HuH-7.5 (cell line): Measurements from ENCODE around the gene APIP.

Source experiments
- DNase-seq: peaks from one replicate; pipeline ENCODE4 v3.0.0; 2011; ENCODE audit warnings: low spot score

The APIP gene

DNA sequence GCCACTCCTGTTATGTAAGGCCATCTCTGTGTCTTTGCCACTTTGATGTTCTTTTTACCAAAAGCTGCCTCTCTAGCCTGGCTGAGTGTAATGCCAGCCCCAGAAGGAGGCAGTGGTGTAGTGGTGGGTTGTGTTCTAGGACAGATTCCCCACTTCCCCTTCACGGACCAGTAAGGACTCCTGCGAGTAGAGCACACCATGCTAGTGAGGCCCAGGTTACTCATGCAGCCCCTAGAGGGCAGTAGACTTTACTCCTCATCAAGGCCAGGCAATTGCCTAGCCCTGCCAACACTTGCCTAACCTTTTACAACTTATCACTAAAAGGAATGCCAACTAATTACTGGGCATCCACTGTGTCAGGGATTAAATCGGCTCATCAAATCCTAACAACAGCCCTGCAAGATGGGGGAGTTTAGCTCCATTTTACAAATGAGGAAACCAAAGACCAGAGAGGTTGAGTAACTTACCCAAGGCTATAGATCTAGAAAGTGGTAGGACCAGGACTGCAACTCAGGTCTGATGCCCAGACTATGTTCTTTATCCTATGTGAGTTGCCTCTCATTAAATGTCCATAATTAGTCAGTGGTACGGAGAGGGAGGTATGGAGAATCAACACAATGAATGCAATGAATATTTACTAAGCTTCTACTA lies 75.3 kb downstream of the APIP start:
- DNase-seq: no peak

DNA sequence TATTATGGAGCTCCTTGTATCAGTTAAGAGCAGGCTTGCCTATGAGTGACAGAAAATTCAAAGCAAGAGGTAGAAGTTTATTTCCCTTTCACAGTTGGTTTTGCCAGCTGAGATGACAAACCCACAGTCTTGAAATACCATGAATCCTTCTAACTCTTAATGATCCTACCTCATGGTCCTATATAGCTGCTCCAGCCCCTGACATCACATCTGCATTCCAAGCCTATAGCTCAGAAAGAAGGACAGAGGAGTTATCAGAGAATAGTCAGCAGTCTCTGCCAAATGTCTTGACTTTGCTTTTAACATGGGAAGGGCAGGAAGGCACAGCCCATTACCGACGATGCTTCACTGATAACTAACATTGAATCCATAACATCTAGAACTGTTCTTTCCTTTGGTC lies 76.2 kb downstream of the APIP start:
- no peak for DNase-seq

DNA sequence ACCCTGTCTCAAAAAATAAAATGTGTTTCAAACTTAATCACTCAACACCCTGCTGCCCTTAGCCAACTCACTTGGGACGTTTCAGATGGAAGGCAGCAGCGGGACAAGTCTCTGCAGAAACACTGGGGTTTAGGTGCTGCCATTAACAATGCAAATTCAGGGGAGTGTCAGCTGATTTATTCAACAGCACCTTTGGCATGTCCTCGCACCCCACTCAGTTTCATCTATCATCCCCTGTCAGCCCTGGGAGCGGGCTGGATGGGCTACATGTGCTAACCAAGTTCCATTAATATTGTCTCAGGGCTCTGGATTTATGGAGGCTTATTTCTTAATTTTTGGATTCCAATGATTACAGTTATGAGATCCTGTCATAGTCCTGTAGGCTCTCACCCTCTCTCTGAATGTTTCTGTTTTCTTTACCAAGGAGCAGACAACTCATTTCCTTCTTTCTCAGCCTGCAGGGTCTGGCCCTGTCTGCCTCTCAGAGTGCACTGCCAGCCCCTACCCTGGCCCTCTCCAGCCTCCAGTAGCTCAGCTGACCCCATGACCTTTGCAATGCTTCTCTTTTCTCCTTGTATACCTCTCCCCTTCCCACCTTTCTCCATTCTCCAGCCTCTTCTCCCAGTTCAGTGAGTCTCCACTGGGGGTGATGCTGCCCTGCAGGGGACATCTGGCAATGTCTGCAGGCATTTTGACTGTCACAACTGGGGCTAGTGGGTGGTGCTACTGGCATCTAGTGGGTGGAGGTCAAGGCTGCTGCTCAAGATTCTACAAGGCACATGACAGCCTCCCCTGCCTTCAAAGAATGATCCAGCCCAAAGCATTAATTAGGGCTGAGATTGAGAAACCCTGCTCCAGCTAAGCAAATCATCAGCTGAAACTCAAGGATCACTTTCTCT lies 79.0 kb downstream of the APIP start:
- DNase-seq: no peak

DNA sequence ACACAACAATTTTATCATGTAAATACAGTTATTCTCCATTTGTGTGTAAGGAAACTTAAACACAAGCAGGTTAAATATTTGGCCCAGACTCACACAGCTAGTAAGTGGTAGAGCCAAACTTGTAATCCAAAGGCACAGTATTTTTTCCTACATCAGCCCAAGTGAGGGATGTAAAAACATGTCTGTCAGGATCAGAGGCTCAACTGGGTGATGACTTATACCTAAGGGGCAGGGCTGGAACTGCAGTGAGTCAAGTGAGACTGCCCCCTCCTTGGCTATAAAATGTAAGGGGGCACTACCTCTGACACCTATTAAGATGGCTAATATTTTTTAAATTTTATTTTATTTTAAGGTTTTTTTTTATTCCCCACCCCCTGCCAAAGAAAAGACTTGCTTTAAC lies 82.6 kb downstream of the APIP start:
- DNase-seq: no peak
